ENCODE results near the gene TUBB2B. TPM values are rescaled to one million over a fixed set of nuclear protein-coding genes. Genes with fewer than 3 reads are reported as not detected.
A peak's percentile ranks its signal among the peaks of the same experiment; 100 is the strongest.

Gene TUBB2B
- total and polyA plus RNA-seq, 10 of the 15 experiments (the other 5 are each of a cell fraction or from before 2014, with no cell fraction given): 2.6 to 75.2 (median 21.2) TPM

DNA sequence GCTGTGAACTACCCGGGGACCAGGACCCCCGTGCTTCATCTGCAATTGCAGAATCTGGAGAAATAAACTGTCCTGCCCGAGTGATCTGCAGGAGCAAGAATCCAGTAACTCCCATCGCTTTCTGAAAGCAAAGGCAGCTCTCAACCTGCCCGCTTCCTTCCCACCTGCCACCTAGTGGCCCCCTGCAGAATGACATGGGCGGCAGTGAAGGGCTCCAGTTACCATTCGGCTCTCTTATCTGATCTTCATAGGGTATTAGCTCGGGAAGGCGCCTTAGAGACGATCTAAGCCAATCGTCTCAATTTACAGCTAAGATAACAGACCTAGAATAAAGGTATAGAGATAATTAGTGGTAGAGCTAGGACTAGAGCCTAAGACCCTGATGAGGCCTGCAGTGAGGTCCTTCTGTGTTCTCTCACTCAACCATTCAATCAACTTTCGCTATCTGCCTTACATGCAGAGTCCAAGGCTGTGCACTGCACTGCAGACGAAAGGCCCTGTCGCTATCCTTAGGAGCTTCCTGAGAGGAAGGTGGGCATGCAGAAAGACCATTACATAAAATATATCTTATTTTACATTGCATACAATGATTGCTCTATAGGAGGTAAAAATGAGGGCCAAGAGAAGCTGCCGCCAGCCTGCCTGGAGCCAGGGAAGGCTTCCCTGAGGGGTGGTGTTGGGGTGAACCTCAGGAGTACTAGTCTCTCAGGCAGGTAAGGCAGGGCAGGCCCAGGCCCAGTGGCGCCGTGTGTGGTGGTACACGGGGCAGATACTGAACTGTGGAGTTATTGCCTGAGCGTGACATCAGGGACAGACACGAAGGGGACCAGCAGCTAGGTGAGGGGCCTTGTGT is 24.2 kb upstream of the TUBB2B start (continued):
- TF ChIP-seq CREB1 (IDR thresholded peaks at IDR 0.05; ENCODE audit: low read depth): 0 out of 2 replicates have a peak, but pooled peaks have one; percentile 13
- 0 out of 2 replicates have a peak, but pooled peaks have one; percentile 50 for TF ChIP-seq RB1 (IDR thresholded peaks at IDR 0.05; ENCODE audit: borderline replicate concordance)
- TF ChIP-seq, protein P1, sequence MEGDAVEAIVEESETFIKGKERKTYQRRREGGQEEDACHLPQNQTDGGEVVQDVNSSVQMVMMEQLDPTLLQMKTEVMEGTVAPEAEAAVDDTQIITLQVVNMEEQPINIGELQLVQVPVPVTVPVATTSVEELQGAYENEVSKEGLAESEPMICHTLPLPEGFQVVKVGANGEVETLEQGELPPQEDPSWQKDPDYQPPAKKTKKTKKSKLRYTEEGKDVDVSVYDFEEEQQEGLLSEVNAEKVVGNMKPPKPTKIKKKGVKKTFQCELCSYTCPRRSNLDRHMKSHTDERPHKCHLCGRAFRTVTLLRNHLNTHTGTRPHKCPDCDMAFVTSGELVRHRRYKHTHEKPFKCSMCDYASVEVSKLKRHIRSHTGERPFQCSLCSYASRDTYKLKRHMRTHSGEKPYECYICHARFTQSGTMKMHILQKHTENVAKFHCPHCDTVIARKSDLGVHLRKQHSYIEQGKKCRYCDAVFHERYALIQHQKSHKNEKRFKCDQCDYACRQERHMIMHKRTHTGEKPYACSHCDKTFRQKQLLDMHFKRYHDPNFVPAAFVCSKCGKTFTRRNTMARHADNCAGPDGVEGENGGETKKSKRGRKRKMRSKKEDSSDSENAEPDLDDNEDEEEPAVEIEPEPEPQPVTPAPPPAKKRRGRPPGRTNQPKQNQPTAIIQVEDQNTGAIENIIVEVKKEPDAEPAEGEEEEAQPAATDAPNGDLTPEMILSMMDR (IDR thresholded peaks at IDR 0.05 in 2 of 3, conservative IDR thresholded peaks at IDR 0.05 in 1 of 3; ENCODE audit: control insufficient read depth in 2 of 3, extremely low read depth in 1 of 3, insufficient read depth in 1 of 3, low read depth in 3 of 3, low read length in 3 of 3): peak; percentile 91 to 98 (median 98)

DNA sequence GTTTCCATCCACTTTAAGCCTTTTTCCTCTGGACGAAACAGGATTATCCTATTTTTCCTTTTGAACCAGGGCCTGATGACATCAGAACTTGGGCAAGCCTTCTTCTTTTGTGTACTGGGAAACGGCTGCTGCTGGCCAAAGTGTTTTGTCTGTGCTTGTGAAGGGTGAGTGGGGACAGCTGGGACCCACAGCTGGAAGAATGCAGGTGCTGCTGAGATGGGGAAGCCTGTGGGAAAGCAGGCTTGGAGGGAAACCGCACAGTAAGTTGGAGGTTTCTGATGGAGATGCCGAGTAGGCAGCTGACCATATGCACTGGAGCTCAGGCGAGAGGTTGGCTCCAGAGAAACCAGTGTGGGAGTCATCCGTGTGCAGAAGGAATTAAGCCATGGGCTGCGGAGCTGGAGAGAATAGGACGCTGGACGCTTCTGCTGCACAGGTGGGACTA is 22.8 kb upstream of the TUBB2B start:
- WGBS (ENCODE audit: insufficient coverage, insufficient replicate concordance, low lambda C conversion rate, missing lambda C conversion rate): 52% methylated on average over 9 of the region's 9 CpGs
- POLR2A ChIA-PET: interaction anchor here (0.8 kb wide), 1 partner anchor 123 kb away, joined by 4 read pairs; no protein-coding TSS in a partner anchor

More for the DNA sequence above, 22.8 kb upstream of the TUBB2B start:
- Histone ChIP-seq H2AFZ (ENCODE audit: control insufficient read depth, low read depth, low read length) (no peak overlapping the region), H3K27ac (ENCODE audit: control insufficient read depth, insufficient read depth) (no peak overlapping the region), H3K4me3 (no peak overlapping the region), H3K9ac (ENCODE audit: control insufficient read depth, insufficient read depth, low read length) (no peak overlapping the region), H3K79me2 (ENCODE audit: control insufficient read depth, insufficient read depth, low read length) (no peaks in the 10 kb centered on the region), H4K20me1 (ENCODE audit: control insufficient read depth, insufficient read depth) (no peaks in the 10 kb centered on the region), H3K36me3 (ENCODE audit: control insufficient read depth in 2 of 2, insufficient read depth in 2 of 2, low read length in 1 of 2) (no peaks in the 10 kb centered on the region), H3K27me3 (replicated peaks in 1 of 2; ENCODE audit: control insufficient read depth in 2 of 2, insufficient read depth in 2 of 2, low read length in 1 of 2) (peaks cover 0 to 6% of the 10 kb centered on the region in 2 experiments; a peak in 3 of 4 replicates), H3K4me2 (ENCODE audit: control insufficient read depth, insufficient read depth) (no peak overlapping the region), H3K9me3 (replicated peaks; ENCODE audit: control insufficient read depth, insufficient read depth, low read length) (no peaks in the 10 kb centered on the region), H3K4me1 (ENCODE audit: control insufficient read depth, insufficient read depth, low read length) (no peaks in the 10 kb centered on the region)
- no peak for TF ChIP-seq LARP7 (IDR thresholded peaks at IDR 0.05)
- in situ Hi-C loops (cut with MboI): loop anchor here (5.0 kb wide), 1 partner anchor 123 kb away; no protein-coding TSS in a partner anchor
- SMC1A ChIA-PET (ENCODE audit: uncharacterized antibody, unreplicated experiment): interaction anchor here (1.0 to 3.8 kb wide), 9 partner anchors 13 to 125 kb away, joined by 3 to 32 read pairs (median 4); no protein-coding TSS in a partner anchor
- no peak for DNase-seq (ENCODE audit: low read depth, low spot score)
- CTCF ChIA-PET: interaction anchor here (1.0 to 4.2 kb wide), 14 partner anchors 10 to 260 kb away, joined by 3 to 61 read pairs (median 12); partner anchors contain the start of gene PSMG4
- BruUV-seq (replicated peaks): no TSS peak
- FAIRE-seq: no peak
- intact Hi-C loops (cut with micrococcal nuclease; ENCODE audit: unreplicated experiment): loop anchor here (5.0 kb wide), 1 partner anchor 253 kb away; the partner anchor contains the start of gene NQO2
- RAD21 ChIA-PET (ENCODE audit: unreplicated experiment): interaction anchor here (1.6 to 2.0 kb wide), 2 partner anchors 126 to 482 kb away, joined by 7 to 9 read pairs; no protein-coding TSS in a partner anchor
- no peak for ATAC-seq

Data from GM12878 (cell line).